Kidney (tissue), 14 donors: ENCODE data around the gene CREB3L4. TPM values are rescaled to one million over a fixed set of nuclear protein-coding genes. Genes with fewer than 3 reads are reported as not detected.

Experiments
- DNase-seq, 5 donors: peaks; one replicate each; pipeline ENCODE4 v3.0.0-alpha.2; 2013 to 2020
- FAIRE-seq: peaks from 2 replicates; lab custom pipeline; 2012; peaks lifted over from hg19 to GRCh38; lab: Jason Lieb, UNC
- H3K27ac ChIP-seq, 2 donors: one replicate each; pipeline ENCODE4 v1.7.0; 2013; ENCODE audit warnings: low read depth in 2 of 2, low read length in 2 of 2, inconsistent platforms in 1 of 2
- H3K27me3 ChIP-seq: one replicate; pipeline ENCODE4 v1.7.1; 2013; ENCODE audit warnings: low read length, inconsistent platforms; ENCODE audit not compliant: control insufficient read depth, insufficient read depth
- H3K36me3 ChIP-seq, 3 donors: one replicate each; pipeline versions ENCODE4 v1.7.0 to v1.7.1; 2013; ENCODE audit warnings: low read length in 3 of 3, control low read depth in 1 of 3, inconsistent platforms in 1 of 3; ENCODE audit not compliant: insufficient read depth in 3 of 3, control insufficient read depth in 2 of 3
- H3K4me1 ChIP-seq, 3 donors: one replicate each; pipeline versions ENCODE4 v1.7.0 to v1.7.1; 2013; ENCODE audit warnings: low read length in 3 of 3, inconsistent platforms in 1 of 3, low read depth in 1 of 3; ENCODE audit not compliant: control insufficient read depth in 2 of 3, insufficient read depth in 2 of 3
- H3K4me3 ChIP-seq, 3 donors: one replicate each; pipeline versions ENCODE4 v1.7.0 to v1.8.1; 2013; ENCODE audit warnings: low read length in 3 of 3, control low read depth in 1 of 3, inconsistent platforms in 1 of 3
- H3K9ac ChIP-seq, 3 donors: one replicate each; pipeline versions ENCODE4 v1.7.0 to v1.7.1; 2013; ENCODE audit warnings: low read length in 3 of 3, control low read depth in 1 of 3, inconsistent platforms in 1 of 3
- H3K9me3 ChIP-seq, 3 donors: one replicate each; pipeline versions ENCODE4 v1.7.0 to v1.7.1; 2013; ENCODE audit warnings: low read length in 3 of 3, control low read depth in 1 of 3, inconsistent platforms in 1 of 3; ENCODE audit not compliant: control insufficient read depth in 2 of 3, insufficient read depth in 1 of 3
- intact Hi-C: fragments of 100-400 bp; cut with DNase I; formaldehyde crosslinking; loops from one replicate; pipeline ENCODE4 v1.11.1; 2022
- polyA plus RNA-seq: library from polyadenylated mRNA; stranded (reverse); fragments of 350-450 nt; fragmentation: Illumina TruSeq; extraction: RNeasy Lipid Tissue Mini Kit (QIAGEN cat#74804); gene quantifications from one replicate; pipeline ENCODE4 v1.2.3, GENCODE V29; 2014; ENCODE audit warnings: low read depth, low replicate concordance; ENCODE audit not compliant: insufficient read depth
- total RNA-seq: library from RNA; stranded (reverse); fragmentation: NEBNext Ultra II Directional; extraction: Animal tissue kit (Norgen Biotek cat#: 25700); gene quantifications from one replicate; pipeline ENCODE4 v1.2.1, GENCODE V29; 2021
- TF ChIP-seq, protein P1 (sequence below): IDR thresholded peaks from 3 replicates; pipeline ENCODE4 v1.5.1; 2012; ENCODE audit warnings: mild to moderate bottlenecking, moderate library complexity, borderline replicate concordance; ENCODE audit not compliant: insufficient read depth; ENCODE audit errors: extremely low read depth
- donor health status: control.
- donor health status: control.
- donor health status: control.
- donor health status: control.
- donor health status: control.
- donor health status: DM: yes; HTN: yes; CAD: no.
- donor health status: Normal renal cell carcinoma (clear cell type).

CREB3L4 gene
- total and polyA plus RNA-seq, 2 donors from 2014 or later: 9.3 to 10.9 TPM

DNA sequence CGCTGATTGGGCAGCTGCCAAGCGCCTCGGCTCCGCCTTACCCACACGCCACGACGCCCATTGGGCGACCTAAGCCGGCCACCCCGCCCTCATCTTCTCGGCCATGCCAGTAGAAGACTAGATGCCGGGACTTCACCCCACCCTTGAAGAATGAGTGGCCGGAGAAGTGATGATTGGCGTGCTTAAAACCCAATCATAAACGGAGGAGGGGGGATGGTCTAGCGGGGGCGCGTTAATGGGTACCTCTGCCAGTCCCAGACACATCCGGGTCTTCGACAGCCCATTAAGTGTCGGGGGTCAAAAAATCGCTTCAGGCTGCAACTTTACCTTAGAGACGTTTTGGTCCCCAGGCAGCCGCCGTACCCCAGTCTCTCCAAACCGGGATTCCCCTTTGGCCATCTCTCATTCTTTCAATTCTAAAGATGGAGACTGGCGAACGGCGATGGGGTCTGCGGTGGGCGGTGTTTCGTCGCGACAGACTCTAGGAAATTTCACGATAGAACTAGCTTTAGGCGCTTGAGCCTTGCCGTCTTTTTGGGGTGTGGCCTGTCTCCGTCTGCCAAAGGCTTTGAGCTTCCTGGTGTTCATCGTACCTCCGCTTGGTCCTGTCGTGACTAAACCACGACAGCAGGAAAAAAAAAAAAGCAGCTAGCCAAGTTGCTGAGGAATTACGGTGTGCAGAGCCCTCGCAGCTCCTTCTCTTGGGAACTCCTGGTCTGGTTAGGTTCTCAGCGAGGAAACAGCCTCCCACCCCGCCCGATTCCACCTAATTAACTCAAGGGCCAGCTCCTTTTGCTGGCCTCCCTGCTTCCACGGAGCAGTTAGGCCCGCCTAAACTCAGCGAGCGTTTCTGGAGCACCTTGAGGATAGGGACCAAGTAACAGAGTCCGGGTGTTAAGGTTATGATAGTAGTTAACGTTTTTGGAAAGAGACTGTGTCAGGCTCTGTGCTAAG, 44.5 kb upstream of the CREB3L4 start, which contains the start of gene GATAD2B:
GATAD2B (minus strand) TSS at position 1 of the 954 bp plus-strand sequence. CDS start 94,625 bp downstream, outside the sequence.
- Histone ChIP-seq H3K27me3 (no peaks in the 10 kb centered on the region), H3K9me3 (no peaks in the 10 kb centered on the region), H3K4me3 (peak within 1 kb of the TSS; percentile 88 to 92 (median 91)), H3K4me1 (peaks cover 7 to 27% (median 18%) of the 10 kb centered on the region in 3 donors), H3K9ac (peak within 1 kb of the TSS; percentile 81 to 89 (median 86)), H3K36me3 (peaks cover 0 to 6% (median 0%) of the 10 kb centered on the region in 3 donors), H3K27ac (peak within 1 kb of the TSS; percentile 90 to 91)
- no peak for FAIRE-seq
- peak; percentile 100 for DNase-seq
- TF ChIP-seq, protein P1, sequence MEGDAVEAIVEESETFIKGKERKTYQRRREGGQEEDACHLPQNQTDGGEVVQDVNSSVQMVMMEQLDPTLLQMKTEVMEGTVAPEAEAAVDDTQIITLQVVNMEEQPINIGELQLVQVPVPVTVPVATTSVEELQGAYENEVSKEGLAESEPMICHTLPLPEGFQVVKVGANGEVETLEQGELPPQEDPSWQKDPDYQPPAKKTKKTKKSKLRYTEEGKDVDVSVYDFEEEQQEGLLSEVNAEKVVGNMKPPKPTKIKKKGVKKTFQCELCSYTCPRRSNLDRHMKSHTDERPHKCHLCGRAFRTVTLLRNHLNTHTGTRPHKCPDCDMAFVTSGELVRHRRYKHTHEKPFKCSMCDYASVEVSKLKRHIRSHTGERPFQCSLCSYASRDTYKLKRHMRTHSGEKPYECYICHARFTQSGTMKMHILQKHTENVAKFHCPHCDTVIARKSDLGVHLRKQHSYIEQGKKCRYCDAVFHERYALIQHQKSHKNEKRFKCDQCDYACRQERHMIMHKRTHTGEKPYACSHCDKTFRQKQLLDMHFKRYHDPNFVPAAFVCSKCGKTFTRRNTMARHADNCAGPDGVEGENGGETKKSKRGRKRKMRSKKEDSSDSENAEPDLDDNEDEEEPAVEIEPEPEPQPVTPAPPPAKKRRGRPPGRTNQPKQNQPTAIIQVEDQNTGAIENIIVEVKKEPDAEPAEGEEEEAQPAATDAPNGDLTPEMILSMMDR: no peak
- intact Hi-C loops: no loop called here

- Histone ChIP-seq H3K4me3 (no peak overlapping the region), H3K27ac (no peak overlapping the region), H3K4me1 (peaks cover 0 to 16% (median 2%) of the 10 kb centered on the region in 3 donors), H3K27me3 (no peaks in the 10 kb centered on the region), H3K9me3 (no peaks in the 10 kb centered on the region), H3K9ac (no peak overlapping the region), H3K36me3 (peaks cover 0 to 8% (median 0%) of the 10 kb centered on the region in 3 donors)
- intact Hi-C loops: no loop called here
- TF ChIP-seq, protein P1: no peak
- DNase-seq: no peak
- no peak for FAIRE-seq
Measured at GRCh38 chr1:153926405-153926804, 41.3 kb upstream of the CREB3L4 start.

DNA sequence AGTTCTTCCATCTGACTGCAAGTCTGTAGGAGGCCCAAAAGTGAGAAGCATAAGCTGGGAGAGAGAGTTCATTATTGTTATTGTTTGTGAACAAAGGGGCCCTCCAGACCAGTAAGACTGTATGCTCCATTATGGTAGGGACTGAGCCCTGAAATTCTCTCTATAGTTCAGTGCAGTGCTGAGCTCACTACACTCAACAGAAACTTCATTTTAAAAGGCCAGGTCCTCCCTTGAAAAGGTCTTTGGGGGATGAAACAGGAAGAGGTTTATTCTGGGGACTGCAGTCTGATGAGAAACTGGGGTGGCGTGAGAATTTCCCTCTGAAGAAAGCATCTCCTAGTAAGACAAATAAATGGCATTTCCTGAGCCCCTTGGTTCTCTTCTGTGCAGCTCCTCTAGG, 39.5 kb upstream of the CREB3L4 start:
- Histone ChIP-seq H3K4me1 (peaks cover 0 to 10% (median 0%) of the 10 kb centered on the region in 3 donors), H3K36me3 (peaks cover 0 to 20% (median 6%) of the 10 kb centered on the region in 3 donors), H3K27me3 (no peaks in the 10 kb centered on the region), H3K27ac (no peak overlapping the region), H3K9ac (no peak overlapping the region), H3K4me3 (no peak overlapping the region), H3K9me3 (no peaks in the 10 kb centered on the region)
- FAIRE-seq (no peak), DNase-seq (no peak)
- TF ChIP-seq, protein P1: no peak
- intact Hi-C loops: no loop called here
